HEK293 (cell line): Measurements from ENCODE around the gene HMGXB3.

Experiments used
- CTCF ChIA-PET: fragments of 350-600 bp; formaldehyde crosslinking; extraction: SDS; loops from one replicate; lab custom pipeline; 2021; ENCODE audit warnings: antibody characterized with exemption; lab: Yijun Ruan, JAX
- POLR2A ChIA-PET: fragments of 300-600 bp; formaldehyde crosslinking; extraction: SDS; loops from one replicate; lab custom pipeline; 2020; ENCODE audit warnings: antibody characterized with exemption, inconsistent platforms; lab: Yijun Ruan, JAX
- H3K27ac ChIP-seq: fragments of 200-500 bp; sonication (Bioruptor generic); 2 replicates; pipeline ENCODE4 v1.5.1; 2014; ENCODE audit warnings: low read depth, low read length, control low read depth, inconsistent platforms; ENCODE audit errors: extremely low read depth
- H3K36me3 ChIP-seq, 2 experiments: fragments of 200-500 bp in 1 of 2; sonication (Bioruptor generic) in 1 of 2; 1 replicate in 1 of 2; 2 replicates in 1 of 2; pipeline ENCODE4 v1.5.1; 2014 to 2017; ENCODE audit warnings: inconsistent platforms in 2 of 2, low read length in 2 of 2; ENCODE audit not compliant: control insufficient read depth in 2 of 2, insufficient read depth in 1 of 2
- H3K4me1 ChIP-seq: fragments of 200-500 bp; sonication (Bioruptor generic); 2 replicates; pipeline ENCODE4 v1.5.1; 2014; ENCODE audit warnings: mild to moderate bottlenecking, low read length, inconsistent platforms; ENCODE audit not compliant: control insufficient read depth, insufficient read depth
- H3K4me3 ChIP-seq: 2 replicates; pipeline ENCODE4 v1.5.1; 2011; ENCODE audit warnings: low read depth, mild to moderate bottlenecking, control low read depth, low read length, moderate library complexity
- H3K9me3 ChIP-seq: fragments of 200-500 bp; sonication (Bioruptor generic); 2 replicates; pipeline ENCODE4 v1.5.1; 2014; ENCODE audit warnings: low read depth, low read length, inconsistent platforms; ENCODE audit not compliant: control insufficient read depth, insufficient read depth
- BCL6B ChIP-seq: fragments of 450-650 bp; formaldehyde crosslinking; IDR thresholded peaks from 2 replicates; pipeline ENCODE4 v1.5.1; 2017; ENCODE audit warnings: missing biosample characterization, missing genetic modification characterization
- FEZF1 ChIP-seq: fragments of 450-650 bp; formaldehyde crosslinking; IDR thresholded peaks from 2 replicates; pipeline ENCODE4 v1.5.1; 2016; ENCODE audit warnings: missing biosample characterization, missing genetic modification characterization
- HOXD13 ChIP-seq: sonication (generic); formaldehyde crosslinking; IDR thresholded peaks from 2 replicates; pipeline ENCODE4 v1.8.0; 2022; ENCODE audit warnings: missing genetic modification reagents, borderline replicate concordance
- KLF16 ChIP-seq: fragments of 450-650 bp; formaldehyde crosslinking; IDR thresholded peaks from 2 replicates; pipeline ENCODE4 v1.5.1; 2017; ENCODE audit warnings: missing biosample characterization, missing genetic modification characterization
- KLF7 ChIP-seq: fragments of 450-650 bp; formaldehyde crosslinking; IDR thresholded peaks from 2 replicates; pipeline ENCODE4 v1.5.1; 2016; ENCODE audit warnings: missing biosample characterization, missing genetic modification characterization, borderline replicate concordance
- MEIS1 ChIP-seq: sonication (generic); formaldehyde crosslinking; IDR thresholded peaks from 2 replicates; pipeline ENCODE4 v1.8.1; 2022; ENCODE audit warnings: missing genetic modification reagents, mild to moderate bottlenecking, borderline replicate concordance
- PRDM2 ChIP-seq: fragments of 450-650 bp; formaldehyde crosslinking; IDR thresholded peaks from 2 replicates; pipeline ENCODE4 v1.5.1; 2016; ENCODE audit warnings: missing biosample characterization, missing genetic modification characterization, borderline replicate concordance
- SETDB1 ChIP-seq: IDR thresholded peaks from one replicate; pipeline ENCODE4 v1.6.1; 2017; ENCODE audit warnings: mild to moderate bottlenecking, low read length, moderate library complexity, mixed read lengths; ENCODE audit not compliant: insufficient read length
- SP2 ChIP-seq: fragments of 450-650 bp; formaldehyde crosslinking; IDR thresholded peaks from 2 replicates; pipeline ENCODE4 v1.5.1; 2016; ENCODE audit warnings: missing biosample characterization, missing genetic modification characterization
- YY1 ChIP-seq: fragments of 450-650 bp; formaldehyde crosslinking; IDR thresholded peaks from 2 replicates; pipeline ENCODE4 v1.5.1; 2018; ENCODE audit warnings: missing biosample characterization, missing genetic modification characterization
- ZBTB1 ChIP-seq: fragments of 450-650 bp; formaldehyde crosslinking; IDR thresholded peaks from 2 replicates; pipeline ENCODE4 v1.5.1; 2016; ENCODE audit warnings: missing biosample characterization, missing genetic modification characterization
- ZBTB10 ChIP-seq: fragments of 450-650 bp; formaldehyde crosslinking; IDR thresholded peaks from 2 replicates; pipeline ENCODE4 v1.5.1; 2016; ENCODE audit warnings: missing biosample characterization, missing genetic modification characterization
- ZBTB21 ChIP-seq: fragments of 450-650 bp; formaldehyde crosslinking; IDR thresholded peaks from 2 replicates; pipeline ENCODE4 v1.5.1; 2017; ENCODE audit warnings: missing biosample characterization, missing genetic modification characterization
- ZFHX2 ChIP-seq: fragments of 450-650 bp; formaldehyde crosslinking; conservative IDR thresholded peaks from 2 replicates; pipeline ENCODE4 v1.5.1; 2016; ENCODE audit warnings: missing biosample characterization, missing genetic modification characterization
- ZNF114 ChIP-seq: fragments of 450-650 bp; formaldehyde crosslinking; IDR thresholded peaks from 2 replicates; pipeline ENCODE4 v1.5.0; 2017; ENCODE audit warnings: missing biosample characterization, missing genetic modification characterization
- ZNF211 ChIP-seq: fragments of 450-650 bp; formaldehyde crosslinking; IDR thresholded peaks from 2 replicates; pipeline ENCODE4 v1.5.1; 2016; ENCODE audit warnings: low read depth, missing biosample characterization, missing genetic modification characterization
- ZNF416 ChIP-seq: fragments of 450-650 bp; formaldehyde crosslinking; IDR thresholded peaks from 2 replicates; pipeline ENCODE4 v1.5.1; 2016; ENCODE audit warnings: missing biosample characterization, missing genetic modification characterization
- ZNF48 ChIP-seq: fragments of 450-650 bp; formaldehyde crosslinking; IDR thresholded peaks from 2 replicates; pipeline ENCODE4 v1.5.1; 2016; ENCODE audit warnings: missing biosample characterization, missing genetic modification characterization
- ZNF548 ChIP-seq: fragments of 450-650 bp; formaldehyde crosslinking; IDR thresholded peaks from 2 replicates; pipeline ENCODE4 v1.5.1; 2016; ENCODE audit warnings: missing biosample characterization, missing genetic modification characterization
- ZNF561 ChIP-seq: fragments of 450-650 bp; IDR thresholded peaks from 2 replicates; pipeline ENCODE4 v1.5.1; 2018; ENCODE audit warnings: missing biosample characterization, missing genetic modification characterization, borderline replicate concordance
- ZNF701 ChIP-seq: fragments of 450-650 bp; formaldehyde crosslinking; IDR thresholded peaks from 2 replicates; pipeline ENCODE4 v1.5.1; 2016; ENCODE audit warnings: missing biosample characterization, missing genetic modification characterization
- TF ChIP-seq, protein P1 (sequence below): fragments of 450-650 bp; formaldehyde crosslinking; IDR thresholded peaks from 2 replicates; pipeline ENCODE4 v1.5.1; 2016; ENCODE audit warnings: missing biosample characterization, missing genetic modification characterization

The HMGXB3 gene

GRCh38 chr5:150066436-150066835 is 65.9 kb downstream of the HMGXB3 start:
- Histone ChIP-seq H3K9me3 (no peaks in the 10 kb centered on the region), H3K4me1 (no peaks in the 10 kb centered on the region), H3K4me3 (no peak overlapping the region), H3K36me3 (no peaks in the 10 kb centered on the region), H3K27ac (no peak overlapping the region)
- POLR2A ChIA-PET = interaction anchor here (1.1 kb wide), 1 partner anchor 66 kb away, joined by 3 read pairs; the partner anchor contains the start of genes HMGXB3 and TIGD6
- TF ChIP-seq, protein P1, sequence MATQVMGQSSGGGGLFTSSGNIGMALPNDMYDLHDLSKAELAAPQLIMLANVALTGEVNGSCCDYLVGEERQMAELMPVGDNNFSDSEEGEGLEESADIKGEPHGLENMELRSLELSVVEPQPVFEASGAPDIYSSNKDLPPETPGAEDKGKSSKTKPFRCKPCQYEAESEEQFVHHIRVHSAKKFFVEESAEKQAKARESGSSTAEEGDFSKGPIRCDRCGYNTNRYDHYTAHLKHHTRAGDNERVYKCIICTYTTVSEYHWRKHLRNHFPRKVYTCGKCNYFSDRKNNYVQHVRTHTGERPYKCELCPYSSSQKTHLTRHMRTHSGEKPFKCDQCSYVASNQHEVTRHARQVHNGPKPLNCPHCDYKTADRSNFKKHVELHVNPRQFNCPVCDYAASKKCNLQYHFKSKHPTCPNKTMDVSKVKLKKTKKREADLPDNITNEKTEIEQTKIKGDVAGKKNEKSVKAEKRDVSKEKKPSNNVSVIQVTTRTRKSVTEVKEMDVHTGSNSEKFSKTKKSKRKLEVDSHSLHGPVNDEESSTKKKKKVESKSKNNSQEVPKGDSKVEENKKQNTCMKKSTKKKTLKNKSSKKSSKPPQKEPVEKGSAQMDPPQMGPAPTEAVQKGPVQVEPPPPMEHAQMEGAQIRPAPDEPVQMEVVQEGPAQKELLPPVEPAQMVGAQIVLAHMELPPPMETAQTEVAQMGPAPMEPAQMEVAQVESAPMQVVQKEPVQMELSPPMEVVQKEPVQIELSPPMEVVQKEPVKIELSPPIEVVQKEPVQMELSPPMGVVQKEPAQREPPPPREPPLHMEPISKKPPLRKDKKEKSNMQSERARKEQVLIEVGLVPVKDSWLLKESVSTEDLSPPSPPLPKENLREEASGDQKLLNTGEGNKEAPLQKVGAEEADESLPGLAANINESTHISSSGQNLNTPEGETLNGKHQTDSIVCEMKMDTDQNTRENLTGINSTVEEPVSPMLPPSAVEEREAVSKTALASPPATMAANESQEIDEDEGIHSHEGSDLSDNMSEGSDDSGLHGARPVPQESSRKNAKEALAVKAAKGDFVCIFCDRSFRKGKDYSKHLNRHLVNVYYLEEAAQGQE (tag by site-specific recombination) = no peak
- TF ChIP-seq ZFHX2 (tag by site-specific recombination) (no peak), ZBTB10 (no peak), BCL6B (tag by site-specific recombination) (no peak), ZNF114 (tag by site-specific recombination) (no peak), ZBTB1 (tag by site-specific recombination) (no peak), ZNF416 (no peak), ZNF548 (no peak), ZNF48 (tag by site-specific recombination) (no peak), HOXD13 (CRISPR knock-in tag) (no peak)
- CTCF ChIA-PET = interaction anchor here (0.5 kb wide), 1 partner anchor 378 kb away, joined by 3 read pairs; no protein-coding TSS in a partner anchor

GRCh38 chr5:150066901-150067396 is 66.4 kb downstream of the HMGXB3 start:
- Histone ChIP-seq H3K4me1 (no peaks in the 10 kb centered on the region), H3K9me3 (no peaks in the 10 kb centered on the region), H3K27ac (no peak overlapping the region), H3K36me3 (no peaks in the 10 kb centered on the region), H3K4me3 (no peak overlapping the region)
- POLR2A ChIA-PET = no interaction called here
- CTCF ChIA-PET = interaction anchor here (1.1 kb wide), 1 partner anchor 151 kb away, joined by 3 read pairs; no protein-coding TSS in a partner anchor
- no peak for TF ChIP-seq KLF7 (tag by site-specific recombination)
- no peak for TF ChIP-seq ZBTB21 (tag by site-specific recombination)
- no peak for TF ChIP-seq PRDM2 (tag by site-specific recombination)
- TF ChIP-seq YY1 (tag by site-specific recombination) = no peak
- TF ChIP-seq SETDB1 = no peak
- no peak for TF ChIP-seq FEZF1
- TF ChIP-seq SP2 (tag by site-specific recombination) = no peak
- no peak for TF ChIP-seq MEIS1 (CRISPR knock-in tag)
- TF ChIP-seq ZNF211 (tag by site-specific recombination) = no peak
- no peak for TF ChIP-seq KLF16
- no peak for TF ChIP-seq ZNF701 (tag by site-specific recombination)
- no peak for TF ChIP-seq ZNF561
